Activated naive CD8-positive, alpha-beta T cell (primary cell): ENCODE measurements around the gene IP6K3.

ENCODE experiments used
- H3K27ac Mint-ChIP-seq: one replicate; pipeline ENCODE4 v1.8.0; 2021; ENCODE audit warnings: mixed read lengths
- H3K27me3 Mint-ChIP-seq: one replicate; pipeline ENCODE4 v1.8.0; 2021; ENCODE audit warnings: mixed read lengths
- H3K36me3 Mint-ChIP-seq: one replicate; pipeline ENCODE4 v1.8.0; 2021; ENCODE audit warnings: mixed read lengths
- H3K4me1 Mint-ChIP-seq: one replicate; pipeline ENCODE4 v1.8.0; 2021; ENCODE audit warnings: low read depth, mixed read lengths
- H3K4me3 Mint-ChIP-seq: one replicate; pipeline ENCODE4 v1.8.0; 2021; ENCODE audit warnings: mild to moderate bottlenecking, mixed read lengths
- H3K9me3 Mint-ChIP-seq: one replicate; pipeline ENCODE4 v1.8.0; 2021; ENCODE audit warnings: low read depth, mixed read lengths

Gene IP6K3

DNA sequence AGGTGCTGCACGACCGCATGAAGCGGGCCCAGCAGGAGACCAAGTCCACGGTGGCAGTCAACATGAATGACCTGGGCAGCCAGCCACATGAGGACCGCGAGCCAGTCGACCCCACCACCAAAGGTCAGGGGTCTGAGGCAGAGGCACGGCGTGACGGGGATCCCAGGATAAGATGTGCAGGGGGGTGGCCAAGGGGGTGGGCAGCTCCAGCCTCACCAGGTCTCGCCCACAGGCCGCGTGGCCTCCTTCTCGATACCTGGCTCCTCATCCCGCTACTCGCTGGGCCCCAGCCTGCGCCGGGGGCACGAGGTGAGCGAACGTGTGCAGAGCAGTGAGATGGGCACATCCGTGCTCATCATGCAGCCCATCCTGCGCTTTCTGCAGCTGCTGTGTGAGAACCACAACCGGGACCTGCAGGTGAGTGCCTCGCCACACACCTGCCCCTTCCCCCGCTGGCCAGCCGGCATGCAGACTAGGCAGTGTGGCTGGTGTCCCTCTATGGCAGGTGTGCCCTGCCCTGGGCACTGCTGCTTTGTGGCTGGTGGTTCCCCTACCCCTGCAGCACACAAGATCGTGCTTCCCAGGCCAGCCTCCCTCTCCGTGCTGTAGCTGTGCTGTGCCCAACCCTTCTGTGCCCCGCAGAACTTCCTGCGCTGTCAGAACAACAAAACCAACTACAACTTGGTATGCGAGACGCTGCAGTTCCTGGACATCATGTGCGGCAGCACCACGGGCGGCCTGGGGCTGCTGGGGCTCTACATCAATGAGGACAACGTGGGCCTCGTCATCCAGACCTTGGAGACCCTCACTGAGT, 61.1 kb downstream of the IP6K3 start:
- Mint-ChIP-seq H3K36me3 (peaks cover 6% of the 10 kb centered on the region), H3K9me3 (no peaks in the 10 kb centered on the region), H3K4me1 (peaks cover 12% of the 10 kb centered on the region), H3K27ac (no peak overlapping the region), H3K27me3 (no peaks in the 10 kb centered on the region), H3K4me3 (no peak overlapping the region)

DNA sequence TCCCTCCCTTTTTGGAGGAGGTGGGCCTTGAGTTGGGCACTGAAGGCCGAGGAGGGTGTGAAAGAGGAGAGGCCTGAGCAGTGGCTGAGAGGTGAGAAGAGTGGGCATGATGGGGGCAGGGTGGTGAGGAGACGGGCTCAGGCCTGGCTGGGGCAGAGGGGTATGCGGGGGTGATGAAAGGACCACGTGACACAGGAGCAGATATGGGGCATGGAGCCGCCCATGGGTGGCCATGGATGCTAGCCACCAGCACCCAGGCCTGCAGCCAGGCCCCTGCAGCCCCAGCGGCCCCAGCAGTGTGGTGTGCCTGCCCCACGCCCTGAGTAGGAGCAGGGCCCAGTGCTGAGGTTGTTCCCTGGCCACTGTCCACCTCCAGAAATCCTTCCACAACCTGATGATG, 61.7 kb downstream of the IP6K3 start:
- H3K27ac Mint-ChIP-seq = no peak overlapping the region
- peaks cover 6% of the 10 kb centered on the region for H3K36me3 Mint-ChIP-seq
- H3K4me3 Mint-ChIP-seq = no peak overlapping the region
- H3K27me3 Mint-ChIP-seq = no peaks in the 10 kb centered on the region
- H3K4me1 Mint-ChIP-seq = peaks cover 12% of the 10 kb centered on the region
- H3K9me3 Mint-ChIP-seq = no peaks in the 10 kb centered on the region

DNA sequence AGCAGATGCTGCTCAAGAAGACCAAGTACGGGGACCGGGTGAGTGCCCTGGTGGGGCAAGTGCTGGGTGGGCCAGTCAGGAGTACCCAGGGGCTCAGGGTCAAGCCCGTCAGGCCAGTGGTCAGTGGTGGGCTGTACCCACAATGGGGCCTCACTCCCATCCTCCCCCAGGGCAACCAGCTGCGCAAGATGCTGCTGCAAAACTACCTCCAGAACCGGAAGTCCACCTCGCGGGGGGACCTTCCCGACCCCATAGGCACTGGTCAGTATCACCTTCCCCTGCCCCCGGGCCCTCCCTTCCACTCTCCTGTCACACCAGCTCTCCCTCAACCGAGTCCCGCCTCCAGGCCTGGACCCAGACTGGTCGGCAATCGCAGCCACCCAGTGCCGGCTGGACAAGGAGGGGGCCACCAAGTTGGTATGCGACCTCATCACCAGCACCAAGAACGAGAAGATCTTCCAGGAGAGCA, 62.2 kb downstream of the IP6K3 start:
- peaks cover 12% of the 10 kb centered on the region for H3K4me1 Mint-ChIP-seq

DNA sequence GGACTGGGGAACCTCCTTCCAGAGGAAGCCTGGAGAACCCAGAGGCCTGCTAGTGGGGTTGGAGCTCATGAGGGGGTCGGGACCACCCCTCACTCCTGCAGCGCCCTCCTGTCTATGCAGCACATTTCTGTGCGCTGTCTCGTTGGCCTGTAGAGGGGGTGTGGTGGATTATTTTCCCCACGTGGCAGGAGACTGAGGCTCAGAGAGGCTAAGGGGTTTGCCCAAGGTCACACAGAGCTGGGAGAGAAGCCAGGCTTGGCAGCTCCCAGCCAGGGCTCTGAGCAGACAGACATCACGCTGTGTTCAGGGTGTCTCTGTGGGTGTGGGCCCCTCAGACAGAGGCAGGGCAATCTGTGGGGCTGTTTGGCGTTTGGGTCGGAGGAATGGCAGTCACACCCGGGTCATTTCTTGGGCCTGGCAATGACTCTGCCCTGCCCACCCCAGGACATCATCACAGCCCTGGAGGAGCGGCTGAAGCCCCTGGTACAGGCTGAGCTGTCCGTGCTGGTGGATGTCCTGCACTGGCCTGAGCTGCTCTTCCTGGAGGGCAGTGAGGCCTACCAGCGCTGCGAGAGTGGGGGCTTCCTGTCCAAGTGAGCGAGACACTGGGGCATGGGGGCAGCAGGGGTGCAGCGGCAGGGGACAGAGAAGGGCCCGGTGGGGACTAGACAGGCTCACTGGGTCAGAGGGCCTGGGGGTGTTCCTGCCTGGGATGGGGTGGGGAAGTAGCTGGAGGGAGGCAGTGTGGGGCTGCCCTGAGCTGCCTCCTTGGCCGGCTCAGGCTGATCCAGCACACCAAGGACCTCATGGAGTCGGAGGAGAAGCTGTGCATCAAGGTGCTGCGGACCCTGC, 62.9 kb downstream of the IP6K3 start:
- Mint-ChIP-seq H3K36me3 (peaks cover 5% of the 10 kb centered on the region), H3K4me1 (peaks cover 12% of the 10 kb centered on the region), H3K4me3 (no peak overlapping the region), H3K9me3 (no peaks in the 10 kb centered on the region), H3K27me3 (no peaks in the 10 kb centered on the region), H3K27ac (peak overlapping the region; percentile 81)

More for the DNA sequence above, 62.2 kb downstream of the IP6K3 start:
- Mint-ChIP-seq H3K27ac (no peak overlapping the region), H3K36me3 (peaks cover 6% of the 10 kb centered on the region), H3K9me3 (no peaks in the 10 kb centered on the region), H3K27me3 (no peaks in the 10 kb centered on the region), H3K4me3 (no peak overlapping the region)

DNA sequence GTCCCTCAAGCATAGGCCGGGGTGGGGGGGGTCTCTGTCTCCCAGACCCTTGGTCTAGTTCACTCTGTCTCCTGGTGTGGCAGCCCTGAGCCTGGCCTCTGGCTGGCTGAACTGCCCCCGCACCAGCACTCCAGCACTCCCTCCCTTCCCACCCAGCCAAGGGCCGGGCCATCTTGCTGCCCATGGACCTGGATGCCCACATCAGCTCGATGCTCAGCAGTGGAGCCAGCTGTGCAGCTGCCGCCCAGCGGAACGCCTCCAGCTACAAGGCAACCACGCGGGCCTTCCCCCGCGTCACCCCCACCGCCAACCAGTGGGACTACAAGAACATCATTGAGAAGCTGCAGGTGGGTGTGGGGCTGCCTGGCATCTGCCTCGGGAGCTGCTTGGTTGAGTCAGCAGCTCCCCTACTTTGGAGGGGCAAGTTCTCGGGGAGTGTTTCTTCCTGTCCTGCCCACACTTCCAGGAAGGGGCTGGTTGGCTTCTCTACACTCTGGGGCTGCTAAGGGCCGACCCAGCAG, 63.6 kb downstream of the IP6K3 start:
- Mint-ChIP-seq H3K36me3 (peaks cover 5% of the 10 kb centered on the region), H3K9me3 (no peaks in the 10 kb centered on the region), H3K27me3 (no peaks in the 10 kb centered on the region), H3K27ac (peak overlapping the region; percentile 81), H3K4me3 (no peak overlapping the region), H3K4me1 (peaks cover 12% of the 10 kb centered on the region)

DNA sequence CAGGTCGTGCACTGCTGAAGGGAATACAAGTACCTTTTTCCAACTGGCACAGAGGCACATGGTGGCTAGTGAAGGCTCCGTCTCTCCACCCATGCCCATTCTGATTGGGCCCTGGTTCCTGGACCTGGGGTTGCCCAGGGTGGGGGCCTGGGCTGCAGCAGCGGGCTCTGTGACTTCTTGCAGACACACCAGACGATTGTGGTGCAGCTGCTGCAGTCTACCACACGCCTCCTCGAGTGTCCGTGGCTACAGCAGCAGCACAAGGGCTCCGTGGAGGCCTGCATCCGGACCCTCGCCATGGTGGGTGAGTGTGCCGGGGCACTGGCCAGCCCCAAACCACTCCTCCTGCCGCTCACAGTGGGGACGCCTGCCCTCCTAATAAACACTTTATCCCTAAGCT, 64.4 kb downstream of the IP6K3 start:
- H3K4me1 Mint-ChIP-seq = peaks cover 12% of the 10 kb centered on the region
- peak overlapping the region; percentile 64 for H3K27ac Mint-ChIP-seq
- no peak overlapping the region for H3K4me3 Mint-ChIP-seq
- no peaks in the 10 kb centered on the region for H3K27me3 Mint-ChIP-seq
- H3K36me3 Mint-ChIP-seq = peaks cover 7% of the 10 kb centered on the region
- H3K9me3 Mint-ChIP-seq = no peaks in the 10 kb centered on the region

DNA sequence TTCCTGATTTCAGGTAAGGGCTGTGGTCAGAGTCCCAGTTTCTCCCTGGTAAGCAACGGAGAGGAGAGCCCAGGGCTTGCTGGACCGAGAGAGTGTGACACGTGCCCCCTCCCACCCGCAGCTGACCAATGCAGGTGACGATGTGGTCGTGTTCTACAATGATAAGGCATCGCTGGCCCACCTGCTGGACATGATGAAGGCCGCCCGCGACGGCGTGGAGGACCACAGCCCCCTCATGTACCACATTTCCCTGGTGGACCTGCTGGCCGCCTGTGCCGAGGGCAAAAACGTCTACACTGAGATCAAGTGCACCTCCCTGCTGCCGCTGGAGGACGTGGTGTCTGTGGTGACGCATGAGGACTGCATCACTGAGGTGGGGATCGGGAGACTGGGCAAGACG, 66.9 kb downstream of the IP6K3 start:
- Mint-ChIP-seq H3K9me3 (no peaks in the 10 kb centered on the region), H3K27me3 (no peaks in the 10 kb centered on the region), H3K4me1 (peaks cover 12% of the 10 kb centered on the region), H3K27ac (no peak overlapping the region), H3K4me3 (no peak overlapping the region), H3K36me3 (peaks cover 5% of the 10 kb centered on the region)

DNA sequence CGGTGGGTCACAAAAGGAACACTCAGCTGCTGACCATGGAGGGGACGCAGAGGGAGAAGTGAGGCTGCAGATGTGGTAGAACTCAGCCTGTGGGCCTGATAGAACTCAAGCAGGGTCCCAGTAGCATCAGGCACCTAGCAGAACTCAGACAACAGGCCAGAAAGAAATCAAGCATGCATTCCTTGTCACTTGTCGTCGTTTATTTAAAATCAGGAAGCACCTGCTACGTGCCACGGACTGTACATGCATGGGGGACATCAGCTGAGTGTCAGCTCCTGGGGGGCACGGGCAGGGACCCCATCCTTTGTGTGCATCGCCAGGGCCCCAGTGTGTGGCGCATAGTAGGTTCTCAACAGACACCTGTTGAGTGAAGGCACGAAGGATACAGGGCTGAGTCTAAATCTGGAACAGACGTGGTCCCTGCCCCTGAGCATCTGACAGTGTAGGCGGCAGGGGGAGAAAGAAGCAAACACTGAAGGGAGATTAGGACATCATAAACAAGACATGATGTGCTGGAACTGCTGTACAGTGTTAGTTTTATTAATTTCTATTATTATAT, 67.7 kb downstream of the IP6K3 start:
- Mint-ChIP-seq H3K36me3 (peaks cover 5% of the 10 kb centered on the region), H3K4me3 (no peak overlapping the region), H3K9me3 (no peaks in the 10 kb centered on the region), H3K27ac (no peak overlapping the region), H3K4me1 (peaks cover 12% of the 10 kb centered on the region), H3K27me3 (no peaks in the 10 kb centered on the region)

DNA sequence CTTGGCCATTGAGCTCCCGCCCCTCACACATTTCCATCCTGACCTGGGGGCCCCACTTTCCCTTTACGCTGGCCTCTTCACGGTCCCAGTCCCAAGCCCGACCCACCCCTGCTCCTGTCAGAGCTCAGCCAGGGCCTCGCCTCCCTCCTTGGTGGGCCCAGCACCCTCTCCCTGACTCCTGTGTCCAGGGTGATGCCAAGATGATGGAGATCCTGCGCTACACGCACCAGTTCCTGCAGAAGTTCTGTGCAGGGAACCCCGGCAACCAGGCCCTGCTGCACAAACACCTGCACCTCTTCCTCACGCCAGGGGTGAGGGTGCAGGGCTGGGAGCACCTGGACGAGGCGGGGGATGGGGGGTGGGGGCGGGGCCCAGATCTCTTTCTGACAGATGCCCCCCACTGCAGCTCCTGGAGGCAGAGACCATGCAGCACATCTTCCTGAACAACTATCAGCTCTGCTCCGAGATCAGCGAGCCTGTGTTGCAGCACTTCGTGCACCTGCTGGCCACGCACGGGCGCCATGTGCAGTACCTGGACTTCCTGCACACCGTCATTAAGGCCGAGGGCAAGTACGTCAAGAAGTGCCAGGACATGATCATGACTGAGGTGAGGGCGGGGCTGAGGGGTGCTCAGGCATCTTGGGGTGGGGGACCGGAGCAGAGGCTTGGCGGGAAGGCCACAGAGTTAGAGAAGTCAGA, 68.3 kb downstream of the IP6K3 start:
- Mint-ChIP-seq H3K27ac (no peak overlapping the region), H3K36me3 (peaks cover 8% of the 10 kb centered on the region), H3K4me3 (no peak overlapping the region), H3K9me3 (no peaks in the 10 kb centered on the region), H3K4me1 (peaks cover 9% of the 10 kb centered on the region), H3K27me3 (no peaks in the 10 kb centered on the region)

DNA sequence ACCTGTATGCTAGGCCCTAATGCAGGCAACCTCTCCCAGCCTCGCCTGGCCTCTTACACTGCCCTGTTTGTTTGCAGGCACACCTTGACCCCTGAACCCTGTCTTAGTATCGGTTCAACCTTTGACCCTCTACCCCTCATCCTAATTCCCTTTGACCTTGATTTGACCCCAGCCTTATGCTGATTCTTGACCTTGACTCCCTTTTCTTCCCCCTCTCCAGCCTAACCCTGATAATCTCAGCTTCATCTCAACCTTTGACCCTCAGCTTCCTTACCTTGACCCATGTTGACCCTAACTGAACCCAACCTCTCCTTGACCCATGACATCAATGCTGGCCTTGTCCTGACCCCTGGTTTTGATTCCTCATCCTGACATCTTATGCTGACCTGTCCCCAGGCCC, 69.0 kb downstream of the IP6K3 start:
- Mint-ChIP-seq H3K27me3 (no peaks in the 10 kb centered on the region), H3K36me3 (peaks cover 8% of the 10 kb centered on the region), H3K4me1 (peaks cover 2% of the 10 kb centered on the region), H3K27ac (no peak overlapping the region), H3K4me3 (no peak overlapping the region), H3K9me3 (no peaks in the 10 kb centered on the region)

DNA sequence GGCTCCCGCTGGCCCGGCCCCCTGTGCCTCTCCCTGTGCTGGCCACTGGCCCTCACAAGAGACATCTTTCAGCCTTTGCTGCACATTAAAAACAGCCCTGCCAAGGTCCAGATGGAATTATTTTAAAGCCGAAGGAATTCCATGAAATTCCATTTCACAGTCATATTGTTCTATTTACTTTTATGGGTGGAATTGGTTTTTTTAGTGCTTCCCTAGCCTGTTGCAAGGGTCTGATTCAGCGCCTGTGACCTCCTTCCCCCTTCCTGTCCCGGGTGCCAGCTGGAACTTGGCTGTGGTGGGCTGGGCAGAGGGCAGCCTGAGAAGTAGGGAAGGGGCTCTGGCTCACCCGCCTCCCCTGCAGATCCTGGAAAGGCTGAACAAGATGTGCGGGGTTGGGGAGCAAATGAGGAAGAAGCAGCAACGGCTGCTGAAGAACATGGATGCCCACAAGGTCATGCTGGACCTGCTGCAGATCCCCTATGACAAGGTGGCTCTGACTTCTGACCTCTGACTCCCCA, 69.5 kb downstream of the IP6K3 start:
- peaks cover 8% of the 10 kb centered on the region for H3K36me3 Mint-ChIP-seq
- H3K27ac Mint-ChIP-seq = no peak overlapping the region
- H3K4me3 Mint-ChIP-seq = no peak overlapping the region
- H3K4me1 Mint-ChIP-seq = no peaks in the 10 kb centered on the region
- no peaks in the 10 kb centered on the region for H3K27me3 Mint-ChIP-seq
- H3K9me3 Mint-ChIP-seq = no peaks in the 10 kb centered on the region

DNA sequence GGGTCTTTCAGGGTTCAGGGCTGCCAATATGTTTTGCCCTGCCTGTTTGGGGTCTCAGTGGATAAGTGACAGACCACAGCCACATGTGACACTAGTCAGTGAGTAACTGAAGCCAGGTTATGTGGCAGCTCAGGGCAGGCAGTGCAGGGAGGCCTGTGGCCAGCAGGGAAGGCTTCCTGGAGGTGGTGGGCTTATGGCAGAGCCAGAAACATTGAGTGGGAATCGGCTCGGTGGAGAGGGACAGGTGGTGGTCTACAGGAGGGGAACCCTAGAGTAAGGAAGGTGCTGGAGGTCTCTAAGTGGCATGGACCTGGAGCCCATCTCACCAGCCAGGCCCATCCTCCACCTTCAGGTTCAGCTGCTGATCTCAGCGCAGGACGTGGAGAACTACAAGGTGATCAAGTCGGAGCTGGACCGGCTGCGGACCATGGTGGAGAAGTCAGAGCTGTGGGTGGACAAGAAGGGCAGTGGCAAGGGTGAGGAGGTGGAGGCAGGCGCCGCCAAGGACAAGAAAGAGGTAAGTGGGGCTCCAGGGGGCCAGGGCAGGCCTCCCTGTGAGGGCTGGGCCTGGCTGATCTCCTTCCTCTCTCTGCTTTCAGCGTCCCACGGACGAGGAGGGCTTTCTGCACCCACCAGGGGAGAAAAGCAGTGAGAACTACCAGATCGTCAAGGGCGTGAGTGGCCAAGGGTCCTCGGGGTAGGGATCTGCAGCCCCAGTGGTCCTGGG, 70.1 kb downstream of the IP6K3 start:
- no peak overlapping the region for H3K27ac Mint-ChIP-seq
- no peaks in the 10 kb centered on the region for H3K4me1 Mint-ChIP-seq
- H3K36me3 Mint-ChIP-seq = peaks cover 8% of the 10 kb centered on the region
- H3K9me3 Mint-ChIP-seq = no peaks in the 10 kb centered on the region
- H3K4me3 Mint-ChIP-seq = no peak overlapping the region
- no peaks in the 10 kb centered on the region for H3K27me3 Mint-ChIP-seq

DNA sequence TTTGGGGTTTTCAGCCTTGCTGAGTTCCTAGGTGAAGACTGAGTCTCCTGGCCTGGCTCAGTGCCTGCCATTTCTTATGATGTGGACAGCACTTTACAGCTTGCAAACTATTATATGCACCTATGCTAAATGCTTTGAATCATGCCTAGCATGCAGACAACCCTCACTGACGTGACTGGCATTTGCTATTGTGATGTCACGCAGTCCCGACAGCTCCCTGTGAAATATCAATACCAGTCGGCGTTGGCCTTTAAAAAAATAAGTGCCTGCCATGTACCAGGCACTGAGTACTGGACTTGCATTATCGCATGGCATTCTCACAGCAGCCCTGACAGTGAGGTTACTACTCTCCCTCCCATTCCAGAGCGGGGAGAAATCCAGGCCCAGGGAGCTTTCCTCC, 70.7 kb downstream of the IP6K3 start:
- H3K9me3 Mint-ChIP-seq = no peaks in the 10 kb centered on the region
- H3K4me1 Mint-ChIP-seq = no peaks in the 10 kb centered on the region
- H3K36me3 Mint-ChIP-seq = peaks cover 5% of the 10 kb centered on the region
- no peak overlapping the region for H3K27ac Mint-ChIP-seq
- no peaks in the 10 kb centered on the region for H3K27me3 Mint-ChIP-seq
- H3K4me3 Mint-ChIP-seq = no peak overlapping the region

DNA sequence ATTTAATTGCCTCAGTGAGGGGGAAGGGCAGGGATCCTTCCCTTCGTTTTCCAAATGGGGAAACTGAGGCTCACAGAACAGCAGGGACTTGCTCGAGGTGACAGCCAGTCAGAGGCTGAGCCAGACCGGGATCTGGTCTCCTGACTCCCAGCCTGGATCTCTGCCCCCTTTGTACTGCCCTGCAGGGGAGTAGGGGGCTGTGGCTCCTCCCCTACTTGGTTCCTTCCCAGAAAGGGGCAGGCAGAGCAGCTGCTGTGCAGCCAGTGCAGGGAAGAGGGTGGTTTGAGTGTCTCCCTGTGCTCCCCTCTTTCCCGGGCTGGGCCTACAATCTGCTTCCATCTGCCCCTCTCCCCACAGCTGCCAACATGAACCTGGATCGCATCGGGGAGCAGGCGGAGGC, 72.9 kb downstream of the IP6K3 start:
- Mint-ChIP-seq H3K27ac (no peak overlapping the region), H3K27me3 (no peaks in the 10 kb centered on the region), H3K4me1 (peaks cover 1% of the 10 kb centered on the region), H3K4me3 (no peak overlapping the region), H3K9me3 (no peaks in the 10 kb centered on the region), H3K36me3 (peaks cover 5% of the 10 kb centered on the region)
